WI38 (cell line): ENCODE results near the gene ZNF143.
A peak's percentile ranks its signal among the peaks of the same experiment; 100 is the strongest.

Source experiments
- H3K4me3 ChIP-seq: 2 replicates; pipeline ENCODE4 v1.5.1; 2011; ENCODE audit warnings: low read depth, mild to moderate bottlenecking, control low read depth, low read length
- TF ChIP-seq, protein P1 (sequence below): IDR thresholded peaks from 2 replicates; pipeline ENCODE4 v1.5.1; 2012; ENCODE audit warnings: low read depth, mild to moderate bottlenecking, control low read depth, low read length

The ZNF143 gene

DNA sequence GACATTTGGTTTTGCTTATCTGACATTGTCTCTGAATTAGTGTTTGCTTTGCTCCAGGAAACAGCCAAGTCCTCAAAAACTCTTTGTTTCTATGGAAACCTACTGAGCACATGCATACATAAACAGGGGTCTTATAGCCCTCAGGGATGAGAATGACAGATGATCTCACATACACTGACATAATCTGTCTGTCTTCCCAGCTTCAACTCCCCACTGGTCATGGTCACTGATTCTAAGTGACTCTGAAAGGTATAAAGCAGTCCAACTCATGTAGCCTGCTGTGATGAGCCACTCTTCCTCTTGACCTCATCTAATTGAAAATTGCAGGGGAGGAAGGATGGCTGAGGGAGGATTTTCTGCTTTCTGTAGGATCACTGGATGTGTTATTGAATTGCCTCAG, 12.6 kb downstream of the ZNF143 start:
- H3K4me3 ChIP-seq: no peak overlapping the region
- TF ChIP-seq, protein P1, sequence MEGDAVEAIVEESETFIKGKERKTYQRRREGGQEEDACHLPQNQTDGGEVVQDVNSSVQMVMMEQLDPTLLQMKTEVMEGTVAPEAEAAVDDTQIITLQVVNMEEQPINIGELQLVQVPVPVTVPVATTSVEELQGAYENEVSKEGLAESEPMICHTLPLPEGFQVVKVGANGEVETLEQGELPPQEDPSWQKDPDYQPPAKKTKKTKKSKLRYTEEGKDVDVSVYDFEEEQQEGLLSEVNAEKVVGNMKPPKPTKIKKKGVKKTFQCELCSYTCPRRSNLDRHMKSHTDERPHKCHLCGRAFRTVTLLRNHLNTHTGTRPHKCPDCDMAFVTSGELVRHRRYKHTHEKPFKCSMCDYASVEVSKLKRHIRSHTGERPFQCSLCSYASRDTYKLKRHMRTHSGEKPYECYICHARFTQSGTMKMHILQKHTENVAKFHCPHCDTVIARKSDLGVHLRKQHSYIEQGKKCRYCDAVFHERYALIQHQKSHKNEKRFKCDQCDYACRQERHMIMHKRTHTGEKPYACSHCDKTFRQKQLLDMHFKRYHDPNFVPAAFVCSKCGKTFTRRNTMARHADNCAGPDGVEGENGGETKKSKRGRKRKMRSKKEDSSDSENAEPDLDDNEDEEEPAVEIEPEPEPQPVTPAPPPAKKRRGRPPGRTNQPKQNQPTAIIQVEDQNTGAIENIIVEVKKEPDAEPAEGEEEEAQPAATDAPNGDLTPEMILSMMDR: no peak

- TF ChIP-seq, protein P1: no peak
- no peak overlapping the region for H3K4me3 ChIP-seq
Observed at GRCh38 chr11:9479899-9480298, 19.1 kb downstream of the ZNF143 start.

- TF ChIP-seq, protein P1: no peak
- peak overlapping the region; percentile 30 for H3K4me3 ChIP-seq
Observed at GRCh38 chr11:9489080-9489765, 28.4 kb downstream of the ZNF143 start.

GRCh38 chr11:9490376-9490775, 29.6 kb downstream of the ZNF143 start:
- no peak overlapping the region for H3K4me3 ChIP-seq
- TF ChIP-seq, protein P1: no peak

DNA sequence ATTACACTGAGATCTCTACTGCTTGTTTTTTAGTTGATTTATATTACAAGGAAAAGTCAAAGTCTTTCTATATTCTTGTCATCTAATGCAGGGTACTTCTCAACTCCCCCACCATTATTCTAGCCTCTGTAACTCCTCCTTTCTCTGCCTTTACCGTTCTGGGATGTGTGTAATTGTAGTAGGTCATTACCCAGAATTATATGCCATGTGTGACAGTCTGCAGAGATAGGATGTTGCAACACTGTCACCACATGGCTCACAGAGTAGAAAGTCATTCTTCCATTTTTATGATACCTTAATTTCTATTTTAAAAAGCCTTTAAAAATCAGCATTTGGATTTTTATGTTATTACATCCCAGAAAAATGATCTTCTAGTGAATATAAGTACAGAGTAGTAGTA, 32.7 kb downstream of the ZNF143 start:
- no peak overlapping the region for H3K4me3 ChIP-seq
- TF ChIP-seq, protein P1: no peak

DNA sequence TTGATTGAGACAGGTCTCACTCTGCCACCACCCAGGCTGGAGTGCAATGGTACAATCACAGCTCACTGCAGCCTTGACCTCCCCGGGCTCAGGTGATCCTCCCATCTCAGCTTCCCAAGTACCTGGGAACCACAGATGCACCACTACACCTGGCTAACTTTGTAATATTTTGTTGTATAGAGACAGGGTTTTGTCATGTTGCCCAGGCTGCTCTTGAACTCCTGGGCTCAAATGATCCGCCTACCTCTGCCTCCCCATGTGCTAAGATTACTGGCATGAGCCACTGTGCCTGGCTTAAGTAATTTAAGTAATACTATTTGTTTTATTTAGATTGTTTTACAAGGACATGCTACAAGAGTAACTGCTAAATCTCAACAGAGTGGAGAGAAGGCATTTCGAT, 33.5 kb downstream of the ZNF143 start:
- H3K4me3 ChIP-seq: no peak overlapping the region
- TF ChIP-seq, protein P1: no peak

GRCh38 chr11:9495803-9496514, 35.1 kb downstream of the ZNF143 start:
- TF ChIP-seq, protein P1: no peak
- no peak overlapping the region for H3K4me3 ChIP-seq
